Measurements from ENCODE around the gene EVA1C. TPM values are rescaled to one million over a fixed set of nuclear protein-coding genes. Genes with fewer than 3 reads are reported as not detected.

EVA1C gene
- total and polyA plus RNA-seq, 9 of the 15 experiments (the other 6 are each of a cell fraction or from before 2014, with no cell fraction given), result 0.22 TPM; not detected in 8

- FAIRE-seq, result no peak
- in situ Hi-C loops (cut with MboI) (no loop called here), intact Hi-C loops (cut with micrococcal nuclease) (no loop called here)
- TF ChIP-seq RBM25 (IDR thresholded peaks at IDR 0.05; ENCODE audit: low read depth, low read length, severe bottlenecking) (peak; percentile 44), ZNF280A (IDR thresholded peaks at IDR 0.05; ENCODE audit: low read depth, partially characterized antibody) (peak; percentile 15), CBX3 (IDR thresholded peaks at IDR 0.05; ENCODE audit: borderline replicate concordance in 1 of 2, low read length in 2 of 2) (0 out of 3 replicates have a peak, but pooled peaks of 1 of the 2 experiments have one; percentile 25), GATAD2A (IDR thresholded peaks at IDR 0.05) (no peak)
- H3K27ac ChIP-seq (ENCODE audit: extremely low read depth, low read depth, low read length), result no peak overlapping the region
- ATAC-seq, result no peak
- H3K4me1 ChIP-seq (replicated peaks in 1 of 2; ENCODE audit: control insufficient read depth in 2 of 2, insufficient read depth in 2 of 2, low read length in 2 of 2), result no peaks in the 10 kb centered on the region
- 0% methylated on average over 2 of the region's 2 CpGs for WGBS (ENCODE audit: insufficient coverage, low coverage, missing lambda C conversion rate)
- no peak overlapping the region for H3K4me2 ChIP-seq (ENCODE audit: insufficient read depth, low read length)
- DNase-seq (ENCODE audit: extremely low read depth in 1 of 4, low spot score in 3 of 4), result no peak
- H3K27me3 ChIP-seq (ENCODE audit: control insufficient read depth in 2 of 2, insufficient read depth in 2 of 2, low read length in 2 of 2), result peaks cover 15 to 16% of the 10 kb centered on the region in 2 experiments
- no peak overlapping the region for H3K9ac ChIP-seq (ENCODE audit: insufficient read depth in 1 of 2, low read depth in 2 of 2, low read length in 2 of 2)
- no peaks in the 10 kb centered on the region for H3K79me2 ChIP-seq (ENCODE audit: control insufficient read depth, insufficient read depth, low read length)
- H3K4me3 ChIP-seq, result no peak overlapping the region
- BruUV-seq (replicated peaks), result no TSS peak
- H3K9me3 ChIP-seq (replicated peaks; ENCODE audit: control insufficient read depth, insufficient read depth, low read depth, low read length), result no peaks in the 10 kb centered on the region
- no peaks in the 10 kb centered on the region for H4K20me1 ChIP-seq (replicated peaks; ENCODE audit: control insufficient read depth, insufficient read depth, low read length)
- no peak overlapping the region for H2AFZ ChIP-seq (ENCODE audit: low read depth, low read length)
- ChIA-PET CTCF (ENCODE audit: low intra/inter-chr PET ratio) (no interaction called here), POLR2A (interaction anchor here (1.0 kb wide), 1 partner anchor 22 kb away, joined by 3 read pairs; no protein-coding TSS in a partner anchor)
- no peaks in the 10 kb centered on the region for H3K36me3 ChIP-seq (ENCODE audit: control insufficient read depth, insufficient read depth, low read length)
- no peaks in the 10 kb centered on the region for H3K9me1 ChIP-seq (ENCODE audit: control insufficient read depth, insufficient read depth, low read length)
Observed at GRCh38 chr21:32422064-32422463, 9.6 kb downstream of the EVA1C start.
